Type B pancreatic cell (in vitro differentiated cells): ENCODE results near the gene MRC2. TPM values are rescaled to one million over a fixed set of nuclear protein-coding genes. Genes with fewer than 3 reads are reported as not detected.

ENCODE experiments used
- DNase-seq: peaks from one replicate; pipeline ENCODE4 v3.0.0; 2021; ENCODE audit warnings: mixed read lengths; ENCODE audit not compliant: unreplicated experiment; ENCODE audit errors: extremely low spot score
- H3K27ac Mint-ChIP-seq: 2 replicates; pipeline ENCODE4 v1.8.0; 2021; ENCODE audit warnings: mild to moderate bottlenecking, mixed read lengths
- H3K27me3 Mint-ChIP-seq: 2 replicates; pipeline ENCODE4 v1.8.0; 2021; ENCODE audit warnings: mixed read lengths
- H3K36me3 Mint-ChIP-seq: 2 replicates; pipeline ENCODE4 v1.8.0; 2021; ENCODE audit warnings: mixed read lengths
- H3K4me1 Mint-ChIP-seq: one replicate; pipeline ENCODE4 v1.8.0; 2021; ENCODE audit warnings: mixed read lengths; ENCODE audit not compliant: unreplicated experiment
- H3K4me3 Mint-ChIP-seq: 2 replicates; pipeline ENCODE4 v1.8.0; 2021; ENCODE audit warnings: mild to moderate bottlenecking, mixed read lengths
- H3K9me3 Mint-ChIP-seq: 2 replicates; pipeline ENCODE4 v1.8.0; 2021; ENCODE audit warnings: mixed read lengths
- CTCF ChIP-seq: fragments of 200-600 bp; sonication (generic); conservative IDR thresholded peaks from 2 replicates; pipeline ENCODE4 v1.5.0; 2021; ENCODE audit warnings: antibody characterized with exemption, mild to moderate bottlenecking
- total RNA-seq: library from RNA; stranded (reverse); gene quantifications from 2 replicates; pipeline ENCODE4 v1.2.1, GENCODE V29; 2021; ENCODE audit warnings: low replicate concordance

Gene MRC2
- total RNA-seq, 1 donor from 2014 or later = 52.7 TPM

GRCh38 chr17:62673614-62674362, 46.3 kb downstream of the MRC2 start:
- H3K27ac Mint-ChIP-seq = no peak overlapping the region
- TF ChIP-seq CTCF = no peak
- H3K4me1 Mint-ChIP-seq = peaks cover 6% of the 10 kb centered on the region
- no peaks in the 10 kb centered on the region for H3K27me3 Mint-ChIP-seq
- DNase-seq = no peak
- no peak overlapping the region for H3K4me3 Mint-ChIP-seq
- no peaks in the 10 kb centered on the region for H3K9me3 Mint-ChIP-seq
- no peaks in the 10 kb centered on the region for H3K36me3 Mint-ChIP-seq

- DNase-seq = no peak
- Mint-ChIP-seq H3K9me3 (no peaks in the 10 kb centered on the region), H3K27ac (no peak overlapping the region), H3K4me1 (peaks cover 6% of the 10 kb centered on the region), H3K4me3 (no peak overlapping the region), H3K36me3 (no peaks in the 10 kb centered on the region), H3K27me3 (no peaks in the 10 kb centered on the region)
- TF ChIP-seq CTCF = no peak
Measured at GRCh38 chr17:62674363-62674739, 46.9 kb downstream of the MRC2 start.

GRCh38 chr17:62674841-62675240, 47.4 kb downstream of the MRC2 start:
- Mint-ChIP-seq H3K27me3 (no peaks in the 10 kb centered on the region), H3K36me3 (no peaks in the 10 kb centered on the region)

GRCh38 chr17:62675260-62675659, 47.8 kb downstream of the MRC2 start:
- no peaks in the 10 kb centered on the region for H3K9me3 Mint-ChIP-seq
- TF ChIP-seq CTCF = no peak
- H3K27ac Mint-ChIP-seq = no peak overlapping the region
- peaks cover 6% of the 10 kb centered on the region for H3K4me1 Mint-ChIP-seq
- no peak overlapping the region for H3K4me3 Mint-ChIP-seq
- H3K36me3 Mint-ChIP-seq = no peaks in the 10 kb centered on the region
- H3K27me3 Mint-ChIP-seq = no peaks in the 10 kb centered on the region
- DNase-seq = no peak

More at GRCh38 chr17:62674841-62675240, 47.4 kb downstream of the MRC2 start:
- no peak for TF ChIP-seq CTCF
- H3K4me3 Mint-ChIP-seq = no peak overlapping the region
- peaks cover 6% of the 10 kb centered on the region for H3K4me1 Mint-ChIP-seq
- DNase-seq = no peak
- no peak overlapping the region for H3K27ac Mint-ChIP-seq
- no peaks in the 10 kb centered on the region for H3K9me3 Mint-ChIP-seq

GRCh38 chr17:62675701-62676100, 48.2 kb downstream of the MRC2 start:
- DNase-seq = no peak
- Mint-ChIP-seq H3K9me3 (no peaks in the 10 kb centered on the region), H3K4me3 (no peak overlapping the region), H3K27ac (no peak overlapping the region), H3K36me3 (no peaks in the 10 kb centered on the region), H3K4me1 (peaks cover 6% of the 10 kb centered on the region), H3K27me3 (no peaks in the 10 kb centered on the region)
- TF ChIP-seq CTCF = no peak
